ENCODE data around the gene DGCR8. TPM values are rescaled to one million over a fixed set of nuclear protein-coding genes. Genes with fewer than 3 reads are reported as not detected.

DGCR8 gene
- total RNA-seq, 3 donors from 2014 or later: 56.2 to 65.3 (median 60.9) TPM

- H3K9me3 Mint-ChIP-seq: no peaks in the 10 kb centered on the region
- no peaks in the 10 kb centered on the region for H3K27me3 Mint-ChIP-seq (ENCODE audit: low read depth)
- ATAC-seq (no peak), DNase-seq (no peak)
- H3K36me3 Mint-ChIP-seq (ENCODE audit: insufficient read depth): peaks cover 27% of the 10 kb centered on the region
- H3K4me3 Mint-ChIP-seq: no peak overlapping the region
- peaks cover 31% of the 10 kb centered on the region for H3K4me1 Mint-ChIP-seq (ENCODE audit: low read depth)
Observed at GRCh38 chr22:20124083-20124787, 44.2 kb downstream of the DGCR8 start.

- ATAC-seq: no peak
- Mint-ChIP-seq H3K9me3 (no peaks in the 10 kb centered on the region), H3K36me3 (ENCODE audit: insufficient read depth) (peaks cover 22% of the 10 kb centered on the region), H3K4me3 (no peak overlapping the region), H3K27me3 (ENCODE audit: low read depth) (no peaks in the 10 kb centered on the region), H3K4me1 (ENCODE audit: low read depth) (peaks cover 23% of the 10 kb centered on the region)
- DNase-seq: no peak
Observed at GRCh38 chr22:20125201-20126174, 45.4 kb downstream of the DGCR8 start.

GRCh38 chr22:20126284-20127029 is 46.4 kb downstream of the DGCR8 start:
- DNase-seq (no peak), ATAC-seq (no peak)
- no peaks in the 10 kb centered on the region for H3K27me3 Mint-ChIP-seq (ENCODE audit: low read depth)
- no peak overlapping the region for H3K4me3 Mint-ChIP-seq
- peaks cover 21% of the 10 kb centered on the region for H3K36me3 Mint-ChIP-seq (ENCODE audit: insufficient read depth)
- H3K9me3 Mint-ChIP-seq: no peaks in the 10 kb centered on the region
- H3K4me1 Mint-ChIP-seq (ENCODE audit: low read depth): peaks cover 20% of the 10 kb centered on the region

GRCh38 chr22:20127318-20127868 is 47.4 kb downstream of the DGCR8 start:
- Mint-ChIP-seq H3K9me3 (no peaks in the 10 kb centered on the region), H3K4me3 (no peak overlapping the region), H3K27me3 (ENCODE audit: low read depth) (no peaks in the 10 kb centered on the region), H3K4me1 (ENCODE audit: low read depth) (peaks cover 12% of the 10 kb centered on the region), H3K36me3 (ENCODE audit: insufficient read depth) (peaks cover 15% of the 10 kb centered on the region)
- ATAC-seq (no peak), DNase-seq (no peak)

GRCh38 chr22:20127869-20128618 is 48.0 kb downstream of the DGCR8 start:
- H3K4me3 Mint-ChIP-seq: no peak overlapping the region
- ATAC-seq (no peak), DNase-seq (no peak)
- H3K36me3 Mint-ChIP-seq (ENCODE audit: insufficient read depth): peaks cover 15% of the 10 kb centered on the region
- H3K27me3 Mint-ChIP-seq (ENCODE audit: low read depth): no peaks in the 10 kb centered on the region
- H3K9me3 Mint-ChIP-seq: no peaks in the 10 kb centered on the region
- peaks cover 18% of the 10 kb centered on the region for H3K4me1 Mint-ChIP-seq (ENCODE audit: low read depth)

- H3K4me3 Mint-ChIP-seq: no peak overlapping the region
- peaks cover 21% of the 10 kb centered on the region for H3K4me1 Mint-ChIP-seq (ENCODE audit: low read depth)
- H3K9me3 Mint-ChIP-seq: no peaks in the 10 kb centered on the region
Observed at GRCh38 chr22:20128619-20128901, 48.5 kb downstream of the DGCR8 start.

GRCh38 chr22:20128902-20129746 is 49.1 kb downstream of the DGCR8 start:
- Mint-ChIP-seq H3K9me3 (no peaks in the 10 kb centered on the region), H3K36me3 (ENCODE audit: insufficient read depth) (peaks cover 15% of the 10 kb centered on the region)

More at GRCh38 chr22:20128619-20128901, 48.5 kb downstream of the DGCR8 start:
- peaks cover 15% of the 10 kb centered on the region for H3K36me3 Mint-ChIP-seq (ENCODE audit: insufficient read depth)
- no peak for DNase-seq
- H3K27me3 Mint-ChIP-seq (ENCODE audit: low read depth): no peaks in the 10 kb centered on the region
- ATAC-seq: no peak

GRCh38 chr22:20129747-20130014 is 49.6 kb downstream of the DGCR8 start:
- no peak for DNase-seq
- ATAC-seq: no peak
- Mint-ChIP-seq H3K4me1 (ENCODE audit: low read depth) (peaks cover 28% of the 10 kb centered on the region), H3K27me3 (ENCODE audit: low read depth) (no peaks in the 10 kb centered on the region), H3K4me3 (no peak overlapping the region), H3K36me3 (ENCODE audit: insufficient read depth) (peaks cover 15% of the 10 kb centered on the region), H3K9me3 (no peaks in the 10 kb centered on the region)

More at GRCh38 chr22:20128902-20129746, 49.1 kb downstream of the DGCR8 start:
- H3K4me1 Mint-ChIP-seq (ENCODE audit: low read depth): peaks cover 22% of the 10 kb centered on the region
- no peak overlapping the region for H3K4me3 Mint-ChIP-seq
- ATAC-seq: peak in 1 of 2 donors; percentile 5
- no peaks in the 10 kb centered on the region for H3K27me3 Mint-ChIP-seq (ENCODE audit: low read depth)
- DNase-seq: peak; percentile 52

GRCh38 chr22:20130319-20130718 is 50.3 kb downstream of the DGCR8 start:
- H3K27me3 Mint-ChIP-seq (ENCODE audit: low read depth): no peaks in the 10 kb centered on the region
- peak overlapping the region; percentile 64 for H3K4me3 Mint-ChIP-seq
- DNase-seq: no peak
- ATAC-seq: no peak
- peaks cover 30% of the 10 kb centered on the region for H3K4me1 Mint-ChIP-seq (ENCODE audit: low read depth)
- H3K36me3 Mint-ChIP-seq (ENCODE audit: insufficient read depth): peaks cover 13% of the 10 kb centered on the region
- H3K9me3 Mint-ChIP-seq: no peaks in the 10 kb centered on the region

GRCh38 chr22:20130731-20131596 is 50.9 kb downstream of the DGCR8 start:
- no peaks in the 10 kb centered on the region for H3K9me3 Mint-ChIP-seq

GRCh38 chr22:20131597-20131858 is 51.5 kb downstream of the DGCR8 start, which contains the start of gene ZDHHC8:
Gene ZDHHC8, plus strand, starts transcription at chr22:20131804. Its CDS starts 144 bp downstream, at chr22:20131948.
- Mint-ChIP-seq H3K27me3 (ENCODE audit: low read depth) (no peaks in the 10 kb centered on the region), H3K36me3 (ENCODE audit: insufficient read depth) (peaks cover 5% of the 10 kb centered on the region), H3K4me1 (ENCODE audit: low read depth) (peaks cover 36% of the 10 kb centered on the region), H3K4me3 (peak within 1 kb of the TSS; percentile 80), H3K9me3 (no peaks in the 10 kb centered on the region)
- DNase-seq (peak; percentile 40), ATAC-seq (peak; percentile 73 to 77)

More at GRCh38 chr22:20130731-20131596, 50.9 kb downstream of the DGCR8 start:
- peaks cover 7% of the 10 kb centered on the region for H3K36me3 Mint-ChIP-seq (ENCODE audit: insufficient read depth)
- H3K4me1 Mint-ChIP-seq (ENCODE audit: low read depth): peaks cover 32% of the 10 kb centered on the region
- ATAC-seq: peak; percentile 80 to 81
- no peaks in the 10 kb centered on the region for H3K27me3 Mint-ChIP-seq (ENCODE audit: low read depth)
- H3K4me3 Mint-ChIP-seq: peak overlapping the region; percentile 64
- DNase-seq: peak; percentile 79

GRCh38 chr22:20131859-20132685 is 52.0 kb downstream of the DGCR8 start:
- no peak for DNase-seq
- Mint-ChIP-seq H3K4me1 (ENCODE audit: low read depth) (peaks cover 39% of the 10 kb centered on the region), H3K27me3 (ENCODE audit: low read depth) (no peaks in the 10 kb centered on the region), H3K9me3 (no peaks in the 10 kb centered on the region), H3K36me3 (ENCODE audit: insufficient read depth) (peaks cover 5% of the 10 kb centered on the region), H3K4me3 (peak overlapping the region; percentile 80)
- ATAC-seq: peak; percentile 0 to 8
